Measurements from ENCODE around the gene OR6C2.
"Not testable (repeated sequence)": the region's sequence is repeated elsewhere in the genome, so short reads cannot be mapped to it uniquely, and the experiment has no call there.

OR6C2 gene

GRCh38 chr12:55479136-55479535 is 35.3 kb downstream of the OR6C2 start:
- not testable (repeated sequence) for DNase-seq

- DNase-seq: not testable (repeated sequence)
Observed at GRCh38 chr12:55484284-55484683, 40.4 kb downstream of the OR6C2 start.

- DNase-seq: no peak
Observed at GRCh38 chr12:55492078-55492477, 48.2 kb downstream of the OR6C2 start, which contains the start of gene OR6C68. Gene OR6C68 (plus strand): TSS chr12:55492378. CDS start chr12:55492378, 0 bp downstream.

- no peak for DNase-seq
Observed at GRCh38 chr12:55495490-55495889, 51.6 kb downstream of the OR6C2 start.

GRCh38 chr12:55499231-55499630 is 55.4 kb downstream of the OR6C2 start:
- no peak for DNase-seq

- DNase-seq: no peak
Observed at GRCh38 chr12:55499810-55500252, 56.0 kb downstream of the OR6C2 start.

- no peak for DNase-seq
Observed at GRCh38 chr12:55501601-55502000, 57.7 kb downstream of the OR6C2 start.
